A673 (cell line): Measurements from ENCODE around the gene C12orf56. TPM values are rescaled to one million over a fixed set of nuclear protein-coding genes. Genes with fewer than 3 reads are reported as not detected.

ENCODE experiments used
- BruUV-seq: library from RNA; stranded (reverse); fragments of 400-500 nt; replicated peaks from 2 replicates; lab custom pipeline; 2021; lab: Mats Ljungman, UMichigan
- CTCF ChIA-PET: fragments of 300-600 bp; sonication (Branson Sonifier 250); formaldehyde crosslinking; loops from one replicate; lab custom pipeline; 2022; ENCODE audit warnings: antibody characterized with exemption; lab: Charles Lee
- POLR2A ChIA-PET: fragments of 300-600 bp; sonication (Branson Sonifier 250); formaldehyde crosslinking; loops from one replicate; lab custom pipeline; 2022; ENCODE audit warnings: antibody characterized with exemption; ENCODE audit not compliant: low non-redundant PET; lab: Charles Lee
- DNase-seq: peaks from one replicate; pipeline ENCODE4 v3.0.0-alpha.2; 2015; ENCODE audit warnings: low spot score
- H3K27ac ChIP-seq: fragments of 200-600 bp; sonication (generic); 2 replicates; pipeline ENCODE4 v1.5.1; 2016; ENCODE audit warnings: mixed run types, low read depth, mild to moderate bottlenecking, mixed read lengths, antibody characterized with exemption, low read length; ENCODE audit not compliant: poor library complexity, severe bottlenecking
- H3K27me3 ChIP-seq: fragments of 200-600 bp; sonication (generic); replicated peaks from 2 replicates; pipeline ENCODE4 v1.6.1; 2017; ENCODE audit warnings: mixed run types, low read depth, mild to moderate bottlenecking, mixed read lengths, antibody characterized with exemption, low read length; ENCODE audit not compliant: insufficient read depth, poor library complexity
- H3K36me3 ChIP-seq: fragments of 200-600 bp; sonication (generic); 2 replicates; pipeline ENCODE4 v1.6.1; 2016; ENCODE audit warnings: mixed run types, mild to moderate bottlenecking, mixed read lengths, antibody characterized with exemption, low read length; ENCODE audit not compliant: insufficient read depth, poor library complexity, severe bottlenecking
- H3K4me1 ChIP-seq: fragments of 200-600 bp; sonication (generic); 2 replicates; pipeline ENCODE4 v1.6.1; 2017; ENCODE audit warnings: mixed run types, mild to moderate bottlenecking, mixed read lengths, antibody characterized with exemption, low read length; ENCODE audit not compliant: insufficient read depth, poor library complexity, severe bottlenecking
- H3K4me3 ChIP-seq: fragments of 200-600 bp; sonication (generic); 2 replicates; pipeline ENCODE4 v1.5.1; 2016; ENCODE audit warnings: low read depth, mixed run types, mild to moderate bottlenecking, mixed read lengths, low read length; ENCODE audit not compliant: poor library complexity, severe bottlenecking
- H3K9me3 ChIP-seq: fragments of 200-600 bp; sonication (generic); 2 replicates; pipeline ENCODE4 v1.6.1; 2016; ENCODE audit warnings: mixed run types, low read depth, mild to moderate bottlenecking, mixed read lengths, antibody characterized with exemption, low read length; ENCODE audit not compliant: poor library complexity, severe bottlenecking
- CTCF ChIP-seq: fragments of 300-800, 200-600 bp; sonication (generic); conservative IDR thresholded peaks from 2 replicates; pipeline ENCODE4 v1.5.1; 2017; ENCODE audit warnings: low read depth, mild to moderate bottlenecking, antibody characterized with exemption, low read length, moderate library complexity, mixed read lengths
- EZH2 ChIP-seq: fragments of 200-600 bp; sonication (generic); IDR thresholded peaks from 2 replicates; pipeline ENCODE4 v1.6.1; 2017; ENCODE audit warnings: borderline replicate concordance, low read depth, mild to moderate bottlenecking, mixed read lengths, antibody characterized with exemption, low read length; ENCODE audit not compliant: poor library complexity, severe bottlenecking
- intact Hi-C: fragments of 100-400 bp; cut with micrococcal nuclease; formaldehyde crosslinking; loops from one replicate; pipeline ENCODE4 v1.10.0; 2022; ENCODE audit not compliant: unreplicated experiment
- total RNA-seq: library from RNA; stranded (reverse); gene quantifications from 2 replicates; pipeline ENCODE4 v1.2.3, GENCODE V29; 2021

The C12orf56 gene
- total RNA-seq, 1 experiment from 2014 or later, result not detected

GRCh38 chr12:64255249-64255648 lies 135.3 kb downstream of the C12orf56 start:
- intact Hi-C loops, result loop anchor here (10.0 kb wide), 2 partner anchors 580 to 1150 kb away; no protein-coding TSS in a partner anchor
- Histone ChIP-seq H3K4me3 (no peak overlapping the region), H3K27ac (no peak overlapping the region), H3K27me3 (no peaks in the 10 kb centered on the region), H3K36me3 (no peaks in the 10 kb centered on the region), H3K9me3 (no peaks in the 10 kb centered on the region), H3K4me1 (no peaks in the 10 kb centered on the region)
- POLR2A ChIA-PET, result no interaction called here
- TF ChIP-seq CTCF (no peak), EZH2 (no peak)
- DNase-seq, result no peak
- no TSS peak for BruUV-seq
- CTCF ChIA-PET, result interaction anchor here (1.4 to 3.1 kb wide), 2 partner anchors 412 to 416 kb away, joined by 3 to 16 read pairs; no protein-coding TSS in a partner anchor

- no TSS peak for BruUV-seq
- Histone ChIP-seq H3K4me3 (no peak overlapping the region), H3K4me1 (no peaks in the 10 kb centered on the region), H3K36me3 (no peaks in the 10 kb centered on the region), H3K27me3 (no peaks in the 10 kb centered on the region), H3K27ac (no peak overlapping the region), H3K9me3 (no peaks in the 10 kb centered on the region)
- ChIA-PET POLR2A (no interaction called here), CTCF (interaction anchor here (0.7 kb wide), 1 partner anchor 428 kb away, joined by 5 read pairs; no protein-coding TSS in a partner anchor)
- no peak for DNase-seq
- no peak for TF ChIP-seq CTCF
- no peak for TF ChIP-seq EZH2
- intact Hi-C loops, result loop anchor here (10.0 kb wide), 2 partner anchors 579 to 1149 kb away; no protein-coding TSS in a partner anchor
Observed at GRCh38 chr12:64253356-64253755, 137.2 kb downstream of the C12orf56 start.

- TF ChIP-seq CTCF (no peak), EZH2 (no peak)
- intact Hi-C loops, result loop anchor here (10.0 kb wide), 2 partner anchors 578 to 1148 kb away; no protein-coding TSS in a partner anchor
- H3K9me3 ChIP-seq, result no peaks in the 10 kb centered on the region
- ChIA-PET CTCF (no interaction called here), POLR2A (interaction anchor here (0.6 kb wide), 1 partner anchor 283 kb away, joined by 3 read pairs; no protein-coding TSS in a partner anchor)
- no TSS peak for BruUV-seq
- no peak for DNase-seq
- no peak overlapping the region for H3K27ac ChIP-seq
- no peaks in the 10 kb centered on the region for H3K4me1 ChIP-seq
- H3K4me3 ChIP-seq, result no peak overlapping the region
- no peaks in the 10 kb centered on the region for H3K36me3 ChIP-seq
- no peaks in the 10 kb centered on the region for H3K27me3 ChIP-seq
Observed at GRCh38 chr12:64252681-64253080, 137.9 kb downstream of the C12orf56 start.
